Activated CD8-positive, alpha-beta memory T cell treated with anti-CD3 and anti-CD28 coated beads, Interleukin-2, amount 50 U/mL, for 48 hours (primary cell): ENCODE data around the gene ROBO1.
"Not testable (repeated sequence)": the region's sequence is repeated elsewhere in the genome, so short reads cannot be mapped to it uniquely, and the experiment has no call there.

Experiments used
- DNase-seq: peaks from one replicate; pipeline ENCODE4 v3.0.0-alpha.2; 2020

Gene ROBO1

DNA sequence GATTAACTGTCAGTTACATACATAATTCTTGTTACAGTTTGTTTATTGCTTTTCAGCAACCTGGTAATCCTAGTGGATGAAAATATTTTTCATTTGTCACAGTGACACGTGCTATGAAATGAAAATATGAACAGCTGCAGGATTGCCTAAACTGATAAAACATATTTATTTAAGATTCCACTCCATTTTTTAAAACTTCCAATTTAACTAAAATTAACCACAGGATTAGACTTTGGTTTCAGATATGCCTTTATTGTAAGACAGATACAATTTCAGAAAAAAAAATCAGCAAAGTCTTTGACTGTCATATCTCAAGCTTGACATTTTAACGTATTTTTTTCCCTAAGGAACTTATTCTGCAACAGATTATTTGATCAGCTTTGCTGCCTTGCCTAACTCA is 550.7 kb downstream of the ROBO1 start:
- no peak for DNase-seq

- DNase-seq = no peak
These were observed 552.5 kb downstream of the ROBO1 start for GRCh38 chr3:79215286-79215685.

DNA sequence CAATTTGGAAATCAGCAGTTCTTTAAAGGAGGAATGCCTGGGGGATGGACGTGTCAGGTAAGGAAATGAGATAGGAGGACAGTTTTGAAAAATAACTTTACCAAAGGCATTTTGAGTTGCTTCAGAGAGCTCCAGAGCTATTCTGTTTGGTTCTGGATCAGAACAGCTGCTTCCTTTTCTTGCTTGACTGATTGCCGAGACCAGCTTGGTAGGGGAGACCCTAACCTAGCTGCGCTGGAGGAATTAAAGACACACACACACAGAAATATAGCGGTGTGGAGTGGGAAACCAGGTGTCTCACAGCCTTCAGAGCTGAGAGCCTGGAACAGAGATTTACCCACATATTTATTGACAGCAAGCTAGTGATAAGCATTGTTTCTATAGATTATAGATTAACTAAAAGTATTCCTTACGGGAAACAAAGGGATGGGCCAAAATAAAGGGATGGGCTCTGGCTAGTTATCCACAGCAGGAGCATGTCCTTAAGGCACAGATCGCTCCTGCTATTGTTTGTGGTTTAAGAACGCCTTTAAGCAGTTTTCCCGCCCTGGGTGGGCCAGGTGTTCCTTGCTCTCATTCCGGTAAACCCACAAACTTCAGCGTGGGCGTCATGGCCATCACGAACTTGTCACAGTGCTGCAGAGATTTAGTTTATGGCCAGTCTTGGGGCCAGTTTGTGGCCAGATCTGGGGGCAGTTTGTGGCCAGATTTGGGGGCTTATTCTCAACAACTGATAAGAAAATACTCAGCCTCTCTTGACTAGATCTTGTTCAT is 556.0 kb downstream of the ROBO1 start:
- DNase-seq = no peak

DNA sequence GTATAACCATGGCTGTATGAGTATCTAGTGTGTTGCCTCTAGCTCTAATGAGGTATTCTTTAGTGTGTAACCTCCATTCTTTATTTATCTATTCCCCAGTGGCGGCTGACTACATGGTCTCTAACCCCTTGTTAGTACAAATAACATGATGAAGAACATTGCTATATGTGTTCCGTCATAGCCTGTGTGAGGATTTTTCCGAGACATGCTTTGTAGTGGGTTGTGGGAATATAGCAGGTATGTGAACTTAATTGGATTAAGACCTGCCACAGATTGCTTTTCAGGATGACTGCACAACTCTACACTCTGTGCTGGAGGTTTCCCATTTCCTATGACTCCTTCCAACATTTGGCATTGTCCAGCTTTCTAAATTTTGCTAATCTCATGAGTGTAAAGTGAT is 563.4 kb downstream of the ROBO1 start:
- DNase-seq = no peak

GRCh38 chr3:79203144-79203519 is 564.7 kb downstream of the ROBO1 start:
- no peak for DNase-seq

DNA sequence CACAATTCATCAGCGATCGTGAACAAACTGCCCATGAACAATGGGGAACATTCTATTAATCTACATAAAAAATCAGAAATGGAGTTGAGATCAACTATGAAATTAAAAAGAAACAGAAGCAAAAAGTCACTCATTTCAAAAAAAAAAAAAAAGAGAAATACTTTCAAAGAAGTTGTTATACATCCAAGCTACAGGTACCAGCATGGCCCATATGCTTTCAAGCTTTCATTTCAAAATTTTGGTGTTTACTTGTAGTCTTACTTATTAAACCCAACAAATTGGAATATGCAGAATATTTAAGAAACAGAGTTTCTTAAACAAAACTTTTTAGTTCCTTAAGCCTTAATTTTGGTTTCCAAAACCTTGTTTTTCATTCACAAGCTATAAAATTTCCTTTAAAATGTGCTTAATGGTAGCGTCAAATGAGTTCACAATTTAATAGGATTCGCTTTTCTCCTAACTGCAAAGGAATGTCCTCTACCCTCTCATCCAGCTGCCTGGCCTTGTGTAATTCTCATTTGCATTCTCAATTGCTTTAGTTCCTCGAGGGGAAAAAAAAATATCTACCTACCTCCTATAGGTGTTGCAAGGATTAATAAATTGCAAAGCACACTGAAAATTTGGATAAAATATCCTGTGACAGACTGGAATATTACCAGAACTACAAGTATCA is 565.2 kb downstream of the ROBO1 start:
- DNase-seq = no peak

- no peak for DNase-seq
These were observed 567.3 kb downstream of the ROBO1 start for GRCh38 chr3:79200456-79200855.

DNA sequence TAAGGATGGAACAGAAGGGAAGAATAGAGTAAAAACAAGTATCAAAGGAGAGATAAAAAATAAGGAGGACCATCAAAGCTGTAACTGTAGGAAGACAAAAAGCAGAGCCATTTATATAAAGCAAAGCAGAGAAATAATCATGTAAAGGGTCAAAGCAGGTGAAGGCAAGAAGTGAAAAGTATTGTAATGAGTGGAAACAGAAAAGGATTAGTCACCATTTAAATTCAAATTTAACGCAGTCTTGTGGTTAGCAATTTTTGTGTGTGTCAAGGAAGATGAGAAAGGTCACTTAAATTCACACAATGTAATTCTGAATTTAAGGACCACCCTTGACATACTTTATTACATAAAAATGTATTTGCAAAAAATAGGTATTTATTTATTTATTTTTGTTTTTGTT is 567.8 kb downstream of the ROBO1 start:
- no peak for DNase-seq

DNA sequence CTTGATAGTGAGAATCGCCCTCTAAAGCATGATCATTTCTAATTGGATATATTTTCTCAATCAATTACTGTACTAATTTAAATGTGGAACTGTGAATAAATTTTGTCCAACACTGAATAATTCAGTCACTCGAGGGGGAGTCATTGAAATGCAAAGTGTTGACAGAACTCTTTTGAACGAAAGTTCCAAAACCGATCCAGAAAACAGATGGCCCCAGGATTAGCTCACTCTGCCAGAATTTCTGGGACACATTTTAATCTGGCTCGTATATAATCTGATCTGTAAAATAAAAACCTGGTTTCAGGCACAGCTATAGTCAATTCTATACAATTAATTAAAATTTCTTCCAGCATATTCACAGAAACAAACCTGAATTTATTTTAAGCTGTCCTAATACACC is 580.4 kb downstream of the ROBO1 start:
- DNase-seq = no peak

DNA sequence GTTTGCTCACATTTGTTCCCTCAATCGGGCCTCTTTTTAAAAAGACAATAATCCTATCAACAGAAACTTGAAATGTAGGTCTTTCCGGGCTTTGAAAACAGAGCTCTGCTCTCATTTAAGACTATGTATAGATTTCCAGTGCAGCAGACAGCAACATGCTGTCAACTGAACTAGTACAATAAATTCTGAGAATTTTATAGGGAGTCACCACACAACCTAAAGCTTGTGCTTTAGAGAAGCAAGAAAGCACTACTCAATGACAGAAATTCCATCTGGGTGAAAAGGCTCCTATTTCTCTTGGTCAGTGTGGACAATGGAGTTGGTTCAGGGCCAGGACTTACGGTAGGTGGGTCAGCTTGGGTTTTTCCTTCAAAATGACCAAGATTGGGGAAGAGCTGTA is 583.5 kb downstream of the ROBO1 start:
- DNase-seq = no peak

GRCh38 chr3:79183496-79183895 is 584.3 kb downstream of the ROBO1 start:
- no peak for DNase-seq

DNA sequence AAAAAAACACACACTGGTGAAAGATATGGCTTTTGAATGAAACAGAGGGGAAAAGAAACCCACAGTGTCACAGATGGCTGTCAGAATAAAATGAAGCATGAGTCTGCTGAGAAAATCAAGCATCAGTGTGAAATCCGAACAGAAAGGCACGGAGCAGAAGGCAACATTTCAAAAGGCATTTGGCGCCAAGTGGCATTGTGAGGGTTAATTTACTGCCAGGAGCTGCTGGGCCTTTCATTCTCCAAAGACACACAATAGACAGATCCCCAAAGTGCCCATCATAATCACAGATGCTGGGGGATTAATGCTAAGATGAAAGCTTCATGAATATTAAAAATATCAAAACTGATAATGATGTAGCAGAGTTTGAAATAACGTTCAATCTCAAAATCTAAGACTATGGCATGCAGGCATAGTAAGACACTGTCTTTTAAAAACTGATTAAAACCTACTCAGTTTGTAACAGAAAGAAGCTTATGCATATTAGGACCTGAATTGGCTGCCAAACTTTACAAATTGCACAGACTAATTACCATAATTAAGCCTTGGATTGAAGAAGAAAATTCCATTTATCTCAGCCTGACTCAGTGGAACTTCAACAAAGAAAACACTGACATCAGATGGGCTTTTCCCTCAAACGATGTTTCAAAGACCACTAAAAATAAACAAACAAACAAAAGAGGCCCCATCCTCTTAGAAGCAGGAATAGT is 589.2 kb downstream of the ROBO1 start:
- DNase-seq = no peak

DNA sequence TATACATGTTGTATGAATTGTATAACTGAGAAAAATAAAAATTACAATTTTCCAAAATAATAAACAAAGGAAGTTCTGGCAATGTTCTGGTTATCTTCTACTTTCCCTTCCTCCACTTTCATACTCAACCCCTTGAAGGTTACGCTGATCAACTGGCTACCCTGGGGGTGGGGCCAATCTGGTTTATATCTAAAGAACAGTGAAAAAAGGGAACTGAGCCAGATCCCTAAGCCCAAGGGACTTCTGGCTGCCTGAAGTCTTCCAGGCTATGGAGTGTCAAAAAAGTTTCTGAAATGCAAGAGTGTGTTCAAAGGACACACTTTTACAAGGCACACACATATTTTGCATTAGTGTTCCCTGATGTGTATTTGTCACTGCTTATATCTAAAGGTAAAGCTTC is 591.9 kb downstream of the ROBO1 start:
- no peak for DNase-seq

- not testable (repeated sequence) for DNase-seq
These were observed 594.5 kb downstream of the ROBO1 start for GRCh38 chr3:79173259-79173658.

- DNase-seq = no peak
These were observed 595.6 kb downstream of the ROBO1 start for GRCh38 chr3:79172241-79172640.

DNA sequence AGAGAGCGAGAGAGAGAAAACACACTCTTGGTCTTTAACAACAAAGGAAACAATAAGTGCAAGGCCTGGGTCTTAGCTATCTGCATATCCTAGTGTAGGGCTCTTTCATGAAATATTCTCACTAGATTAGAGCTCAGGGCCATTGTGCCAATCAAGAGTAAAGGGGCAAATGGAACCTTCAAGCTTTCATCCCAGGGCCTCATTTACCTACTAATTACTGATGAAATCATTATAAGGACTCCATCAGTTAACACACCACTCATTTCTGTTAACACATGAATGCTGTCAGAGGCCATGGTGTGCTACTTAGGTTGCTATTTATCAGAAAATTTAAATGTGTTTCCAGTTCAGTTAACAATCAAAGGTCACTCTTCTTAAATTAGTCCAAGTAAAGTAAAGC is 597.8 kb downstream of the ROBO1 start:
- no peak for DNase-seq

DNA sequence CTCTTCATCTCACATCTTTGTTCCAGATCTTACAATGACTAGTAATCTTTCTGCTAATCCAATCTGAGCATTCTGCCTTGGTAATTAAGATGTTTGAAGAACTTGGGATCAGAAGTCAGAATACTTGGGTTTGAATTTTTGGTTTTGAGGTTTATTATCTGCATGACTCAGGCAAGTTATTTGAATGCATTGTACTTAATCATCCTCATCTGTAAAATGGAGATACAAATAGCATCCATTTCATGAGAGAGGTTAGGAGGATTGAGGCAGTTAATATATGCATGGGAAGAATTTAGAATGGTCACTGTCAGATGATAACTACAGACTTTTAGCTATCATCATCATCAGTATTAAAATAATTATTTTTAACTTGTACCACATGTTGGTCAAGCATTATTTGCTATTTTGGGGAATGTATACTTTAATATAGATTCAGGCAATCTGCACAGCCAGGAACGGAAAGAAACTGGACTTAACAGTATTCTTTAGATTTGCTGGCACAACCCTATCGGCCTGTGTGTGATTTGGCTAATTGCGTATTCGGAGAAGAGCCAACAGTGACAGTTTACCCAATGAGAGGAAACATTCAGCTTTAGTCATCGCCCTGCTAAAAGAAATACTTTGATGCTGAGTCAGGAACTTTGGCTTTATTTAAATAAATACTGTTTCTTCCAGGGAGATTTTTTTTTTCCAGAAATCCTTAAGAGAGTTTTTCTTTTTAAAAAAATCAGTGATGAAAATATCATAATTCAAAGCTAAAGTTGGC is 600.0 kb downstream of the ROBO1 start:
- no peak for DNase-seq

- no peak for DNase-seq
These were observed 605.1 kb downstream of the ROBO1 start for GRCh38 chr3:79162653-79163052.

DNA sequence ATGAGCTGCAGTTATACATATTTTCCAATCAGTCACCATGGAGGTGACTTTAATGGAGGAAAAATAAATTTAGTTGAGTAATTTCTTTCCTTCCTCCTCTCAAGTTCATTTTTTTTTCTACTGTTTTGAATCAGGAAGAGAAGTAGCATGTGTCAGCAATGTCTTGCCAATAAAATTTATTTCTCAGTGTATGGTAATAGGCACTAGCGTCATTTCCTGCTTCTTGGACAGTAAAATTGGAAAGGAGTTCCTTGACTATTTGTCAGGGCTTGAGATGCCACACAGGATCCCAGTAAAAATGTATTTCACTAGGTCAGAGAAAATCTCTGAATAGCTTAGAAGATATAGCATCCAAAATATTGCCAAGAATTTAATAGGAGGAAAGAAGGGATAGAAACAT is 605.9 kb downstream of the ROBO1 start:
- DNase-seq = no peak

GRCh38 chr3:79160421-79160820 is 607.4 kb downstream of the ROBO1 start:
- DNase-seq = no peak

- no peak for DNase-seq
These were observed 608.1 kb downstream of the ROBO1 start for GRCh38 chr3:79159736-79160135.

DNA sequence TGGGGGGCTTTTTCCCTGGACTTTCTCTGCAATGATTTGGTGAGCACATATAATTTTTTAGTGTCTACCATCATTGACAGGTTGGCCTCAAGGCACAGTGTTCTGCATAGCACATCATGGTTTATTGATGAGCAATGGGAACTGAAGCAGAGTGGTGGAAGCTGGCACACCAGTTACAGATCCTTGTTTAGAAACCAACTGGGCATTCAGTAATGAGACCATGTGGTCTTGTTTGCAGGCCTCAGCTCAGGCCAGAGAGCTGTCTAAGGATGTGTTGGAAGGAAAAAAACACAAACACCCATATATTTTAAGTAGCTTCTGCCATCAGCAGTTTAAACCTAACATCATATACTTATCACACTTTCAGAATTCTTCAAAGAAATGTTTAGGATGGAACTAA is 610.6 kb downstream of the ROBO1 start:
- DNase-seq = no peak

DNA sequence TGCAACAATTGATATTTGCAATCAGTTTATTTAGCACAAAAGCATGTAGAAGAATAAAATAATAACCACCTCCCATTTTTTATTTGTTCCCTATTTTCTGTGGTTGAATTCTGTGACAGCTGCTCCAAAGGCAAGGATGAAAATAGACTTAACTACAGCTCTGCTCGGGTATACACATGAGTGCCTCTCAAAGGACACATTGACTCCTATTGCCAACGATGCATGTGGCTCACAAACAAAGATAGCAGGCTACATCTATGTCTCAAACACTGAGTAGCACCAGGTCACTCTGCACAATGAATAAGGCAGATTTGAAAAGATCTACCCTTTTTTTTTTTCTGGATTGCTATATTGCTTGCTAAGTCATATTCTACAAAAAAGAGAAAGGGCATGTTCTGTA is 612.9 kb downstream of the ROBO1 start:
- DNase-seq = no peak
